ENCODE data around the gene ALDH1L1. TPM values are rescaled to one million over a fixed set of nuclear protein-coding genes. Genes with fewer than 3 reads are reported as not detected.

Gene ALDH1L1
- total RNA-seq, 1 experiment from 2014 or later, result 0.41 TPM

DNA sequence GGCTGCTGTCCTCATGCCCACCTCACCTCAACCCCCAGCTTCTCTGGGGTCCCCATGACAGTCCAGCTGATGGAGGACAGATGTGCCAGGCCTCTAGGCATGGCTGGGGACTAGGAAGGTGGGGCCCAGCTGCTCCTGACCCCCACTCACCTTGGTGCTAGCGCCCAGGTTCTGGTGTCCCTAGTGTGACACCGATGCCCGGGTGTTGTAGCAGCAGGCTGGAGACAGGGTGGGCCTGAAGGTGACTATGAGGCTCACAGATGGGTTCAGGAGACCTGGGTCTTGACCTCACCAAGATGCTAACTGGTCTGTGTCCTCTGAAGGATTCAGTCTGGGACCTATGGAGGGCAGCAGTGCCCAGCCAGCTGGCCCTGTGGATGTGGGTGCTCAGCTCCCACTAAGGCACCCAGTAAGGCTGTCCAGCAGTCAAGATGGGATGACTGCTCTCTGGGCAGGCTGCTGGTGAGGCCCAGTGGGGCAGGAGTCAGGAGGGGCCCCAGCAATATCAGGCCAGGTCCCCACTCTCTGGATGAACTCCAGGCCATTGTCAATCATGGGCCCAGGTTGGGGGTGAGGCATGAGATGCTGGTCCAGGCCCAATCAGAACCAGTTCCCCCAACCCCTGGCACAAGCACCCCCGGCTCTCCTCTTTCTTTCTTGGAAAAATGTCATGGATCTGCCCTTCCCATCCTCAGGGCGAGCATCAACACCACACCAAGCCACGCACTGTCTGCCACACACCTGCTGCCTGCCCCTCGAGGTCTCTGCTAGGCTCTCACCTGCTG lies 33.0 kb downstream of the ALDH1L1 start:
- Mint-ChIP-seq H3K27me3 (ENCODE audit: insufficient read depth, unreplicated experiment) (no peaks in the 10 kb centered on the region), H3K27ac (ENCODE audit: unreplicated experiment) (no peak overlapping the region), H3K4me3 (ENCODE audit: unreplicated experiment) (no peak overlapping the region), H3K9me3 (ENCODE audit: unreplicated experiment) (no peaks in the 10 kb centered on the region), H3K36me3 (ENCODE audit: insufficient read depth, unreplicated experiment) (no peaks in the 10 kb centered on the region), H3K4me1 (ENCODE audit: low read depth, unreplicated experiment) (no peaks in the 10 kb centered on the region)
- no TSS peak for BruUV-seq (replicated peaks)
- DNase-seq, result no peak
- Histone ChIP-seq H3K36me3 (ENCODE audit: control insufficient read depth, insufficient read depth, low read length) (no peaks in the 10 kb centered on the region), H3K4me3 (ENCODE audit: low read depth, low read length) (no peak overlapping the region), H3K9me3 (no peaks in the 10 kb centered on the region), H3K27me3 (replicated peaks; ENCODE audit: control insufficient read depth, insufficient read depth, low read length) (no peaks in the 10 kb centered on the region), H3K4me1 (no peaks in the 10 kb centered on the region)
- ChIA-PET POLR2A (no interaction called here), CTCF (no interaction called here)
- TF ChIP-seq, protein P1, sequence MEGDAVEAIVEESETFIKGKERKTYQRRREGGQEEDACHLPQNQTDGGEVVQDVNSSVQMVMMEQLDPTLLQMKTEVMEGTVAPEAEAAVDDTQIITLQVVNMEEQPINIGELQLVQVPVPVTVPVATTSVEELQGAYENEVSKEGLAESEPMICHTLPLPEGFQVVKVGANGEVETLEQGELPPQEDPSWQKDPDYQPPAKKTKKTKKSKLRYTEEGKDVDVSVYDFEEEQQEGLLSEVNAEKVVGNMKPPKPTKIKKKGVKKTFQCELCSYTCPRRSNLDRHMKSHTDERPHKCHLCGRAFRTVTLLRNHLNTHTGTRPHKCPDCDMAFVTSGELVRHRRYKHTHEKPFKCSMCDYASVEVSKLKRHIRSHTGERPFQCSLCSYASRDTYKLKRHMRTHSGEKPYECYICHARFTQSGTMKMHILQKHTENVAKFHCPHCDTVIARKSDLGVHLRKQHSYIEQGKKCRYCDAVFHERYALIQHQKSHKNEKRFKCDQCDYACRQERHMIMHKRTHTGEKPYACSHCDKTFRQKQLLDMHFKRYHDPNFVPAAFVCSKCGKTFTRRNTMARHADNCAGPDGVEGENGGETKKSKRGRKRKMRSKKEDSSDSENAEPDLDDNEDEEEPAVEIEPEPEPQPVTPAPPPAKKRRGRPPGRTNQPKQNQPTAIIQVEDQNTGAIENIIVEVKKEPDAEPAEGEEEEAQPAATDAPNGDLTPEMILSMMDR (IDR thresholded peaks at IDR 0.05; ENCODE audit: insufficient read depth in 1 of 2, low read depth in 1 of 2, low read length in 1 of 2, severe bottlenecking in 1 of 2, unreplicated experiment in 1 of 2), result no peak
- intact Hi-C loops (cut with micrococcal nuclease; ENCODE audit: unreplicated experiment), result no loop called here

DNA sequence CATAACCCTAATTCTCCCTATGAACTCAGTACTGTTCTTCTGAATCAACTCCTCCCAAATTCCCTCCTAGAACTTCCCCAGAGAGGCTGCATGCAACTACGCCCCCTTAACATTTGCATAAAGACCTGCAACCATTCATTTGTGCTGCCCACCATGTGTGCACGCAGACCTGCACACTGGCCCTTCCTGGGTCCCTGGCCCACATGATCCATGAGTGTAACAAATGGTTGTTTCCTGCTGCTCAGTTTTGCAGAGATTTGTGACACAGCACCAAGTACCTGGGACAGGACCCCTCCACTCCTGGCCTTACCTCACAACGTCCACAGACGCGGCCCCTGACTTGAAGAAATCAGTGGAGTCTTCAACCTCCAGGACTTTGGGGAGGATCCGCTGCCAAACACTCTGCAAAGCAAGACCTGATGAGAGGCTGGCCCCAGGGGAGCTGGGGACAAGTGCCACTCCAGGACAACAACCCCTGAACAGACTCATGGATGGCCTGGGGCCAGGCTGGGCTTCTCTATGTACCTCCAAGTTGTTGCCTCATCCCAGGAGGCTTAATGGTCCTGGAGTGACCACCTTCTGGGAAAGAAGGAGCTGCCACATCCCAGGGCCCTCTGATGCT lies 33.8 kb downstream of the ALDH1L1 start:
- no peaks in the 10 kb centered on the region for H3K36me3 Mint-ChIP-seq (ENCODE audit: insufficient read depth, unreplicated experiment)
- POLR2A ChIA-PET, result no interaction called here
- H3K9me3 Mint-ChIP-seq (ENCODE audit: unreplicated experiment), result no peaks in the 10 kb centered on the region
- no TSS peak for BruUV-seq (replicated peaks)
- no peak for DNase-seq
- CTCF ChIA-PET, result no interaction called here
- intact Hi-C loops (cut with micrococcal nuclease; ENCODE audit: unreplicated experiment), result no loop called here
- H3K27me3 Mint-ChIP-seq (ENCODE audit: insufficient read depth, unreplicated experiment), result no peaks in the 10 kb centered on the region
- H3K4me3 Mint-ChIP-seq (ENCODE audit: unreplicated experiment), result no peak overlapping the region
- no peak overlapping the region for H3K27ac Mint-ChIP-seq (ENCODE audit: unreplicated experiment)
- H3K4me1 ChIP-seq, result no peaks in the 10 kb centered on the region
- H3K4me1 Mint-ChIP-seq (ENCODE audit: low read depth, unreplicated experiment), result no peaks in the 10 kb centered on the region
- no peaks in the 10 kb centered on the region for H3K9me3 ChIP-seq
- H3K36me3 ChIP-seq (ENCODE audit: control insufficient read depth, insufficient read depth, low read length), result no peaks in the 10 kb centered on the region
- H3K4me3 ChIP-seq (ENCODE audit: low read depth, low read length), result no peak overlapping the region
- no peaks in the 10 kb centered on the region for H3K27me3 ChIP-seq (replicated peaks; ENCODE audit: control insufficient read depth, insufficient read depth, low read length)
- TF ChIP-seq, protein P1 (IDR thresholded peaks at IDR 0.05; ENCODE audit: insufficient read depth in 1 of 2, low read depth in 1 of 2, low read length in 1 of 2, severe bottlenecking in 1 of 2, unreplicated experiment in 1 of 2), result no peak

DNA sequence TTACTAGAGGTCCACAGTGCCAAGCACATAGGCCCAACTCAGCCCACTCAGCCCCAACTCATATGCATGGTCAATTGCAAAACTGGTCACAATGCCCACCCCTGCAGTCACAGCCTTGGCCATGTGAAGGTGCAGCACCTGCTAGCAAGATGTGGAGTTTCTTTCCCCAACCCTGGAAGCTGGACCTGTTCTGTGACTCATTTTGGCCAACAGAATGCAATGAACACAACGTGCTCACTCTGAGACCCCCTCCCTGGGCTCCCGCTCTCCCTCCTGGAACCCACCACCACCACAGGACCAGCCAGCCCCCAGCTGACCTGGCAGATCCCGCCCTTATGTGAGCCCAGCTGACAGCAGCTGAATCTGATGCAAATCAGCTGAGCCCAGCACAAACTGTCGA lies 34.4 kb downstream of the ALDH1L1 start:
- Histone ChIP-seq H3K4me1 (no peaks in the 10 kb centered on the region), H3K36me3 (ENCODE audit: control insufficient read depth, insufficient read depth, low read length) (no peaks in the 10 kb centered on the region), H3K4me3 (ENCODE audit: low read depth, low read length) (no peak overlapping the region), H3K27me3 (replicated peaks; ENCODE audit: control insufficient read depth, insufficient read depth, low read length) (no peaks in the 10 kb centered on the region), H3K9me3 (no peaks in the 10 kb centered on the region)
- Mint-ChIP-seq H3K27ac (ENCODE audit: unreplicated experiment) (no peak overlapping the region), H3K27me3 (ENCODE audit: insufficient read depth, unreplicated experiment) (no peaks in the 10 kb centered on the region), H3K9me3 (ENCODE audit: unreplicated experiment) (no peaks in the 10 kb centered on the region), H3K4me3 (ENCODE audit: unreplicated experiment) (no peak overlapping the region), H3K4me1 (ENCODE audit: low read depth, unreplicated experiment) (no peaks in the 10 kb centered on the region), H3K36me3 (ENCODE audit: insufficient read depth, unreplicated experiment) (no peaks in the 10 kb centered on the region)
- POLR2A ChIA-PET, result no interaction called here
- TF ChIP-seq, protein P1 (IDR thresholded peaks at IDR 0.05; ENCODE audit: insufficient read depth in 1 of 2, low read depth in 1 of 2, low read length in 1 of 2, severe bottlenecking in 1 of 2, unreplicated experiment in 1 of 2), result no peak
- intact Hi-C loops (cut with micrococcal nuclease; ENCODE audit: unreplicated experiment), result no loop called here
- CTCF ChIA-PET, result no interaction called here
- DNase-seq, result no peak
- BruUV-seq (replicated peaks), result no TSS peak

Measured in Caco-2 (cell line).